HG03060 (cell line): Measurements from ENCODE around the gene KRTAP6-3.

Experiments used
- ATAC-seq: cut with Tn5 transposase; IDR thresholded peaks from one replicate; pipeline ENCODE4 v1.9.1; 2021; ENCODE audit warnings: low read depth, moderate number of reproducible peaks; ENCODE audit not compliant: unreplicated experiment

The KRTAP6-3 gene

DNA sequence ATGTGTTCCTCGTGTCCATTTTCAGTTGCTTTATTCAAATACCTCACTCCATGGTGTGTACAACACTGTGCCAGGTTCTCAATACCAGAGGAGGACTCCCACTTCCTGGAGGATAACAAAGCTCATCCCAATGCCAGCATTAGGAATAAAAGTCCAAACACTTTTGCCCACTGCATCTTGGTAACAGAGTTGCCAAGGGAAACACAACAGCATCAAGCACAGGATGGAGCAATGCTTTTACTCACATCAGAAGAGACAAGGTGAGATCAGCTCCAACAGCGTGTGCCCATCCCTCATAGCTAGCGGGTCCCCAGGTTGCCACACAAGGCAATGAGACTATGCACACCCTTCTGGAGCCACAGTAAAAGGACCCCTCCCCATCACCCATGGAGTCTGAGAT is 31.1 kb downstream of the KRTAP6-3 start:
- no peak for ATAC-seq

DNA sequence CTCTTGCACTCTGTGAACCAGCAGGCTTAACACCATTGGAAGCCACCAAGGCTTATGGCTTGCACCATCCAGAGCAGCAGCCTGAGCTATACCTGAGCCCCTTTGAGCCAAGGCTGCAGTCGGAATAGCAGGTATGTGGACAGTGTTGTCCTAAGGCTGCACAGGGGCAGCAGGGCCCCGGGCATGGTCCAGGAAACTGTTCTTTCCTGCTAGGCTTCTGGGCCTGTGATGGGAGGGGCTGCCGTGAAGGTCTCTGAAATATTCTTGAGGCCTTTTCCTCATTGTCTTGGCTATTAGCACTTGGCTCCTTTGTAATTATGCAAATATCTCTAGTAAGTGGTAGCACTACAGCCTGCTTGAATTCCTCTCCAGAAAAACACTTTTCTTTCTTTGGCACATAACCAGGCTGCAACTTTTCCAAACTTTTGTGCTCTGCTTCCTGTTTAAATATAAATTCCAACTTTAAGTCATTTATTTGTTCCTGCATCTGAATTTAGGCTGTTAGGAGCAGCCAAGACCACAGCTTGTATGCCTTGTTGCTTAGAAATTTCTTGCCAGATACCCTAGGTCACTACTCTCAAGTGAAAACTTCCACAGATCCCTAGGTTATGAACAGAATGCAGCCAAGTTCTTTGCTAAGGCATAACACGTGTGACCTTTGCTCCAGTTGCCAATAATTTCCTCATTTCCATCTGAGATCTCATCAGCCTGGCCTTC is 33.4 kb downstream of the KRTAP6-3 start:
- ATAC-seq: no peak

DNA sequence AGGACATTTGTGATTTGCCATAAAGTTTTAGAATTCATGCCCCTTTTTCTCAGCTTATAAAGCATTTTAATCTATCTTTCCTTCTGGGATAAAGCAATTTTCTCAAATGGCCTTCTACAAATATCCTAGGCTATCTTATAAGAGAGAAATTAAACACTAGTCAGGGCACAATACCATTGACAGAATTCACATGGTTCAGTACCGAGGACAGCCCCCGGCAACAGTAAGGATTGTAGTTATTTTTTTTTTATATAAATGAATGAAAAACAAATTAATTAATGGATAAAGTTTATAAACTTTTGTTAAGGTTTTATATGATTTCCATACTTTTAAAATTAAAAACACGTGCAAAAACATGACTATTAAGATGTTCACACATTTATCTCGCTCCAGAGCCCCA is 35.9 kb downstream of the KRTAP6-3 start:
- no peak for ATAC-seq

DNA sequence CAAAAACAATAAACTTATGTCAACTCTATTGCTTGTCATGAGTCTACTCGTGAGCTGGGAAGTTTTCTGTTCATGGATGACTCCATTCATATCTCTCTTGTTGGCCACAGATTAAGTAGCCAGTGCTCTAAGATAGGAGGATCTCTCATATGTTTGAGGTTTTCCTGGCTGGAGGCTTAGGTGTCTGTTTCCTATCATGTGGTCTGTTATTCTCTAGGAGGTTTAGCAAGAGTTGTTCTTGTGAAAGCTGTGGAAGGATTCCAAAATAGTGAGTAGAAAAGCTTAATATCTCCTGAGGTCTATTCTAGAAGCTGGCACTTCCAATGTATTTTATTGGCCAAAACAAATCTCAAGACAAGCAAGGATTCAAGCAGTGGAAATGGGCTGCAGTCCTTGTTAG is 37.0 kb downstream of the KRTAP6-3 start:
- ATAC-seq: no peak

DNA sequence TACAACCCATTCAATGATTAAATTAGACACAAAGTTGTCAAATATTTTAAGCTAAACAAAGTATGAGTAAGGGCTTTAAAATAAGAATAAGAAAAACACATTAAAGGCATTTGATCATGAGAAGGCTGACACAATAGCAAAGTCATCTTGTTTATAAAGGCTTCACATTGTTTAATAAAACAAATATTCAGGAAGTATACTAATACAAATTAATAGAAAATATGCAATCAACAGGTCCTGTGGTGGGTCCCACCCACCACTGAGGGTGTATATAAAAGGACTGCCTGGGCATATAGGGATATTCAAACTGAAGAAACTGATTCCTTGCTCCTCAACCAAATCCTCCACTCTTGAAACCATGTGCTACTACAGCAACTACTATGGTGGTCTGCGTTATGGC is 42.7 kb downstream of the KRTAP6-3 start, which contains the start of gene KRTAP20-2:
Gene KRTAP20-2, plus strand, starts transcription at position 301 of the 400 bp plus-strand sequence. Its CDS starts 58 bp downstream, at position 359.
- ATAC-seq: no peak

DNA sequence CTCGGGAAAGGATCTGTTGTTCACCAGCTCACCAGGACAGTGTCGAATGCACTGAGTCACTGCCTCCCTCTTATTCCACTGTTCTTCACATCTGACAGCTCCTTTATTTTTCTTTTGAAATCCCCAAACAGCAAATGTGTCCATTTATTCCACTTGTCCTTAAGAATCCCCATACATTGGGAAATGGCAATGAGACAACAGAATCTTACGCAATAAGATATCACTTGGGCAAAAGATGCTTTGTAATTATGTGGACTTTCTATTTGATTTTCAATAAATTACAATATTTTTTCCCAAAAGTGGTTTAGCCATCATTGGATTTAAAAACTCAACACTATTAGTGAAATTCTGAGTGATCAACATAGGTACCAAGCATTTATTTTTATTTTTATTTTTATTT is 46.4 kb downstream of the KRTAP6-3 start:
- ATAC-seq: no peak

DNA sequence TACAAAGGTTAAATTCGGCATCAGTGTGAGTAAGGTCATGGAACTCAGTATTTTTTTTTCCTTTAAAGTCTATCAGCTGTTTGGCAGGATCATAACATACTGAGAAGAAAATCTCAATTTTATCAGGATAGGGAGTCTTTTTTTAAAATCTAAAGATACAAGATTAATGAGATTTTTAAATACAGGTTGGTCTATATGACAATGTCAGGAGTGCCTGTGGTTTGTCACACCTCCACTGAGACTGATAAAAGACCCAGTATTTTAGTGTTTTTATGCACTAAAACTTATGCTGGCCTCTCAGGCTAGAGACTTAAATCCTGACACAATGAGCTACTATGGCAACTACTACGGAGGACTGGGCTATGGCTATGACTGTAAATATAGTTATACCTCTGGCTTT is 50.3 kb downstream of the KRTAP6-3 start, which contains the start of gene KRTAP20-3:
Gene KRTAP20-3, plus strand, starts transcription at position 301 of the 400 bp plus-strand sequence.
- ATAC-seq: no peak
